HEK293 (cell line): ENCODE data around the gene SLC16A1.

Source experiments
- CTCF ChIA-PET: fragments of 350-600 bp; formaldehyde crosslinking; extraction: SDS; loops from one replicate; lab custom pipeline; 2021; ENCODE audit warnings: antibody characterized with exemption; lab: Yijun Ruan, JAX
- POLR2A ChIA-PET: fragments of 300-600 bp; formaldehyde crosslinking; extraction: SDS; loops from one replicate; lab custom pipeline; 2020; ENCODE audit warnings: antibody characterized with exemption, inconsistent platforms; lab: Yijun Ruan, JAX
- H3K27ac ChIP-seq: fragments of 200-500 bp; sonication (Bioruptor generic); 2 replicates; pipeline ENCODE4 v1.5.1; 2014; ENCODE audit warnings: low read depth, low read length, control low read depth, inconsistent platforms; ENCODE audit errors: extremely low read depth
- H3K36me3 ChIP-seq, 2 experiments: fragments of 200-500 bp in 1 of 2; sonication (Bioruptor generic) in 1 of 2; 1 replicate in 1 of 2; 2 replicates in 1 of 2; pipeline ENCODE4 v1.5.1; 2014 to 2017; ENCODE audit warnings: inconsistent platforms in 2 of 2, low read length in 2 of 2; ENCODE audit not compliant: control insufficient read depth in 2 of 2, insufficient read depth in 1 of 2
- H3K4me1 ChIP-seq: fragments of 200-500 bp; sonication (Bioruptor generic); 2 replicates; pipeline ENCODE4 v1.5.1; 2014; ENCODE audit warnings: mild to moderate bottlenecking, low read length, inconsistent platforms; ENCODE audit not compliant: control insufficient read depth, insufficient read depth
- H3K4me3 ChIP-seq: 2 replicates; pipeline ENCODE4 v1.5.1; 2011; ENCODE audit warnings: low read depth, mild to moderate bottlenecking, control low read depth, low read length, moderate library complexity
- H3K9me3 ChIP-seq: fragments of 200-500 bp; sonication (Bioruptor generic); 2 replicates; pipeline ENCODE4 v1.5.1; 2014; ENCODE audit warnings: low read depth, low read length, inconsistent platforms; ENCODE audit not compliant: control insufficient read depth, insufficient read depth
- AEBP2 ChIP-seq: fragments of 450-650 bp; formaldehyde crosslinking; IDR thresholded peaks from 2 replicates; pipeline ENCODE4 v1.5.1; 2016; ENCODE audit warnings: missing biosample characterization, missing genetic modification characterization, borderline replicate concordance
- SP7 ChIP-seq: fragments of 450-650 bp; formaldehyde crosslinking; IDR thresholded peaks from 2 replicates; pipeline ENCODE4 v1.5.1; 2016; ENCODE audit warnings: missing biosample characterization, missing genetic modification characterization
- ZEB2 ChIP-seq: fragments of 450-650 bp; formaldehyde crosslinking; IDR thresholded peaks from 2 replicates; pipeline ENCODE4 v1.5.1; 2016; ENCODE audit warnings: missing biosample characterization, missing genetic modification characterization
- ZIC2 ChIP-seq: fragments of 450-650 bp; formaldehyde crosslinking; IDR thresholded peaks from 2 replicates; pipeline ENCODE4 v1.5.1; 2016; ENCODE audit warnings: missing biosample characterization, missing genetic modification characterization
- ZNF146 ChIP-seq: fragments of 450-650 bp; formaldehyde crosslinking; IDR thresholded peaks from 2 replicates; pipeline ENCODE4 v1.5.1; 2016; ENCODE audit warnings: missing biosample characterization, missing genetic modification characterization
- ZNF184 ChIP-seq: fragments of 450-650 bp; IDR thresholded peaks from 2 replicates; pipeline ENCODE4 v1.5.1; 2018; ENCODE audit warnings: missing biosample characterization, mild to moderate bottlenecking, missing genetic modification characterization
- ZNF23 ChIP-seq: fragments of 450-650 bp; formaldehyde crosslinking; IDR thresholded peaks from 2 replicates; pipeline ENCODE4 v1.5.1; 2016; ENCODE audit warnings: missing biosample characterization, missing genetic modification characterization, borderline replicate concordance
- ZNF248 ChIP-seq: fragments of 450-650 bp; formaldehyde crosslinking; IDR thresholded peaks from 2 replicates; pipeline ENCODE4 v1.5.1; 2017; ENCODE audit warnings: missing biosample characterization, missing genetic modification characterization
- ZNF366 ChIP-seq: fragments of 450-650 bp; formaldehyde crosslinking; conservative IDR thresholded peaks from 2 replicates; pipeline ENCODE4 v1.5.1; 2016; ENCODE audit warnings: missing biosample characterization, missing genetic modification characterization
- ZNF398 ChIP-seq: fragments of 450-650 bp; formaldehyde crosslinking; IDR thresholded peaks from 2 replicates; pipeline ENCODE4 v1.5.1; 2017; ENCODE audit warnings: missing biosample characterization, missing genetic modification characterization
- ZNF513 ChIP-seq: fragments of 450-650 bp; IDR thresholded peaks from 2 replicates; pipeline ENCODE4 v1.5.1; 2018; ENCODE audit warnings: missing biosample characterization, missing genetic modification characterization
- ZNF558 ChIP-seq: fragments of 450-650 bp; formaldehyde crosslinking; IDR thresholded peaks from 2 replicates; pipeline ENCODE4 v1.5.1; 2016; ENCODE audit warnings: missing biosample characterization, missing genetic modification characterization
- ZNF571 ChIP-seq: fragments of 450-650 bp; formaldehyde crosslinking; IDR thresholded peaks from 2 replicates; pipeline ENCODE4 v1.5.0; 2017; ENCODE audit warnings: missing biosample characterization, missing genetic modification characterization
- ZNF629 ChIP-seq: fragments of 450-650 bp; formaldehyde crosslinking; IDR thresholded peaks from 2 replicates; pipeline ENCODE4 v1.5.1; 2017; ENCODE audit warnings: missing biosample characterization, missing genetic modification characterization
- TF ChIP-seq, protein P1 (sequence below): fragments of 450-650 bp; formaldehyde crosslinking; IDR thresholded peaks from 2 replicates; pipeline ENCODE4 v1.5.1; 2016; ENCODE audit warnings: missing biosample characterization, missing genetic modification characterization
- TF ChIP-seq, protein P2 (sequence below): fragments of 450-650 bp; formaldehyde crosslinking; IDR thresholded peaks from 2 replicates; pipeline ENCODE4 v1.5.1; 2016; ENCODE audit warnings: missing biosample characterization, missing genetic modification characterization

SLC16A1 gene

GRCh38 chr1:112934577-112934976 is 21.4 kb downstream of the SLC16A1 start:
- POLR2A ChIA-PET, result interaction anchor here (0.6 to 2.0 kb wide), 3 partner anchors 19 to 89 kb away, joined by 8 to 11 read pairs (median 10); partner anchors contain the start of gene SLC16A1
- Histone ChIP-seq H3K36me3 (peaks cover 0 to 4% of the 10 kb centered on the region in 2 experiments; a peak in 1 of 3 replicates), H3K9me3 (no peaks in the 10 kb centered on the region), H3K4me1 (peaks cover 16% of the 10 kb centered on the region), H3K27ac (no peak overlapping the region; the same call in 1 of the 2 replicates), H3K4me3 (no peak overlapping the region)
- CTCF ChIA-PET, result no interaction called here
- TF ChIP-seq ZNF366 (tag by site-specific recombination), result 0 out of 2 replicates have a peak, but pooled peaks have one; percentile 36
- peak; percentile 17; the same call in 1 of the 2 replicates for TF ChIP-seq ZNF513 (tag by site-specific recombination)
- no peak for TF ChIP-seq ZNF23 (tag by site-specific recombination)

DNA sequence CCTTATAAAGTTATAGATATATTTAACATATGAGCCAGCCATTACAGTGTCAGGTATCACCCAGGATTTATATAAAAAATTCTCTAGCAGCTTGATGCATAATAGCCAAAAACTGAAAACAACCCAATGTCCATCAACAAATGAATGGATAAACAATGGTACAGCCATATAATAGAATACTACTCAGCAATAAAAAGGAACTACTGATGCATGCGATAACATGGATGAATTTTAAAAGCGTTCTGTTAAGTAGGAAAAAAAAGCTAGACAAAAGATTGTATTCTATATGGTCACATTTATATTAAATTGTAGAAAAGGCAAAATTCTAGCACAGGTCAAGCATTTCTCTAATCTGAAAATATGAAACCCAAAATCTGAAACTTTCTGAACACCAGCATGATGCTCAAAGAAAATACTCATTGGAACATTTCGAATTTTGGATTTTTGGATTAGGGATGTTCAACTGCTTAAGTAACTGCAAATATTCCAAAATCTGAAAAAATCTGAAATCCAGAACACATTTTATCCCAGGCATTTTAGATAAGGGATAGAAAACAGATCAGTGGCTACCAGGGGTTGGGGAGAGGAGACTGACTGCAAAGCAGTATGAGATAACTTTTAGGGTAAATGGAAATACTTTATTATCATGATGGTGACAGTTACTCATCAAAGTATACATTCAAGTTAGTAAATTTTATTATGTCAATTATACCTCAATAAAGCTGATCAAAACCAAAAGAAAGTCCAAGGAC is 22.0 kb downstream of the SLC16A1 start:
- ChIA-PET CTCF (interaction anchor here (0.9 kb wide), 1 partner anchor 18 kb away, joined by 3 read pairs; no protein-coding TSS in a partner anchor), POLR2A (interaction anchor here (0.6 to 2.0 kb wide), 3 partner anchors 19 to 88 kb away, joined by 8 to 11 read pairs (median 10); partner anchors contain the start of gene SLC16A1)
- Histone ChIP-seq H3K9me3 (no peaks in the 10 kb centered on the region), H3K4me1 (peaks cover 16% of the 10 kb centered on the region), H3K36me3 (peaks cover 0 to 2% of the 10 kb centered on the region in 2 experiments; a peak in 2 of 3 replicates), H3K27ac (no peak overlapping the region; the same call in 1 of the 2 replicates), H3K4me3 (no peak overlapping the region)
- TF ChIP-seq ZNF629 (tag by site-specific recombination) (no peak), ZNF558 (no peak), ZIC2 (tag by site-specific recombination) (no peak), ZNF146 (peak; percentile 61; the same call in 1 of the 2 replicates), ZEB2 (tag by site-specific recombination) (no peak)
- TF ChIP-seq, protein P1, sequence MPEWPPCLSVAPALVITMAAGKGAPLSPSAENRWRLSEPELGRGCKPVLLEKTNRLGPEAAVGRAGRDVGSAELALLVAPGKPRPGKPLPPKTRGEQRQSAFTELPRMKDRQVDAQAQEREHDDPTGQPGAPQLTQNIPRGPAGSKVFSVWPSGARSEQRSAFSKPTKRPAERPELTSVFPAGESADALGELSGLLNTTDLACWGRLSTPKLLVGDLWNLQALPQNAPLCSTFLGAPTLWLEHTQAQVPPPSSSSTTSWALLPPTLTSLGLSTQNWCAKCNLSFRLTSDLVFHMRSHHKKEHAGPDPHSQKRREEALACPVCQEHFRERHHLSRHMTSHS (tag by site-specific recombination), result no peak

- H3K36me3 ChIP-seq, result peaks cover 18 to 39% of the 10 kb centered on the region in 2 experiments; a peak in 2 of 3 replicates
- TF ChIP-seq ZNF571 (tag by site-specific recombination) (no peak), ZNF248 (tag by site-specific recombination) (no peak), AEBP2 (no peak), ZNF184 (no peak), ZNF398 (tag by site-specific recombination) (no peak), SP7 (tag by site-specific recombination) (peak; percentile 21; the same call in 1 of the 2 replicates)
- TF ChIP-seq, protein P2, sequence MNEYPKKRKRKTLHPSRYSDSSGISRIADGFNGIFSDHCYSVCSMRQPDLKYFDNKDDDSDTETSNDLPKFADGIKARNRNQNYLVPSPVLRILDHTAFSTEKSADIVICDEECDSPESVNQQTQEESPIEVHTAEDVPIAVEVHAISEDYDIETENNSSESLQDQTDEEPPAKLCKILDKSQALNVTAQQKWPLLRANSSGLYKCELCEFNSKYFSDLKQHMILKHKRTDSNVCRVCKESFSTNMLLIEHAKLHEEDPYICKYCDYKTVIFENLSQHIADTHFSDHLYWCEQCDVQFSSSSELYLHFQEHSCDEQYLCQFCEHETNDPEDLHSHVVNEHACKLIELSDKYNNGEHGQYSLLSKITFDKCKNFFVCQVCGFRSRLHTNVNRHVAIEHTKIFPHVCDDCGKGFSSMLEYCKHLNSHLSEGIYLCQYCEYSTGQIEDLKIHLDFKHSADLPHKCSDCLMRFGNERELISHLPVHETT (tag by site-specific recombination), result no peak
- no peak overlapping the region for H3K27ac ChIP-seq
- no peak overlapping the region for H3K4me3 ChIP-seq
- no peaks in the 10 kb centered on the region for H3K4me1 ChIP-seq
- ChIA-PET CTCF (interaction anchor here (0.6 to 1.3 kb wide), 4 partner anchors 33 to 197 kb away, joined by 3 read pairs; no protein-coding TSS in a partner anchor), POLR2A (interaction anchor here (0.7 kb wide), 1 partner anchor 20 kb away, joined by 3 read pairs; no protein-coding TSS in a partner anchor)
- no peaks in the 10 kb centered on the region for H3K9me3 ChIP-seq
These were observed 26.0 kb downstream of the SLC16A1 start for GRCh38 chr1:112929979-112930378.
